BJ (cell line): ENCODE data around the gene RCAN2. TPM values are rescaled to one million over a fixed set of nuclear protein-coding genes. Genes with fewer than 3 reads are reported as not detected.

Source experiments
- CTCF ChIA-PET: fragments of 350-600 bp; formaldehyde crosslinking; extraction: SDS; loops from one replicate; lab custom pipeline; 2021; ENCODE audit warnings: antibody characterized with exemption, inconsistent platforms; lab: Yijun Ruan, JAX
- POLR2A ChIA-PET: fragments of 300-600 bp; sonication (Branson Sonifier 250); formaldehyde crosslinking; extraction: SDS; loops from one replicate; lab custom pipeline; 2021; ENCODE audit warnings: antibody characterized with exemption; lab: Charles Lee
- DNase-seq: peaks from one replicate; pipeline ENCODE4 v3.0.0-alpha.2; 2011; ENCODE audit warnings: low read depth
- H3K27me3 ChIP-seq: 2 replicates; pipeline ENCODE4 v1.6.0; 2011; ENCODE audit warnings: low read length; ENCODE audit not compliant: control insufficient read depth, insufficient read depth
- H3K36me3 ChIP-seq: 2 replicates; pipeline ENCODE4 v1.5.1; 2011; ENCODE audit warnings: low read length; ENCODE audit not compliant: control insufficient read depth, insufficient read depth
- H3K4me3 ChIP-seq: 2 replicates; pipeline ENCODE4 v1.5.1; 2011; ENCODE audit warnings: low read depth, mild to moderate bottlenecking, control low read depth, low read length
- CTCF ChIP-seq: IDR thresholded peaks from 2 replicates; pipeline ENCODE4 v1.5.1; 2011; ENCODE audit warnings: low read depth, mild to moderate bottlenecking, control low read depth, inconsistent platforms, low read length, moderate library complexity; ENCODE audit not compliant: insufficient read depth
- polyA plus RNA-seq: library from polyadenylated mRNA; depleted of rRNA; stranded (reverse); fragments of >200 nt; gene quantifications from 2 replicates; pipeline ENCODE4 v1.2.3, GENCODE V29; 2011; rRNA removed

Gene RCAN2
- polyA plus RNA-seq, 1 experiment: 5.9 TPM

GRCh38 chr6:46175446-46175845 lies 315.8 kb downstream of the RCAN2 start:
- Histone ChIP-seq H3K27me3 (peaks cover 9% of the 10 kb centered on the region), H3K36me3 (no peaks in the 10 kb centered on the region), H3K4me3 (no peak overlapping the region)
- ChIA-PET POLR2A (no interaction called here), CTCF (no interaction called here)
- DNase-seq: no peak
- TF ChIP-seq CTCF: no peak

GRCh38 chr6:46174904-46175303 lies 316.3 kb downstream of the RCAN2 start:
- TF ChIP-seq CTCF: no peak
- no peak for DNase-seq
- Histone ChIP-seq H3K36me3 (no peaks in the 10 kb centered on the region), H3K27me3 (peaks cover 11% of the 10 kb centered on the region), H3K4me3 (no peak overlapping the region)
- ChIA-PET CTCF (no interaction called here), POLR2A (no interaction called here)

- Histone ChIP-seq H3K4me3 (no peak overlapping the region), H3K36me3 (no peaks in the 10 kb centered on the region), H3K27me3 (peaks cover 11% of the 10 kb centered on the region)
- no peak for DNase-seq
- CTCF ChIA-PET: interaction anchor here (0.9 kb wide), 1 partner anchor 82 kb away, joined by 3 read pairs; no protein-coding TSS in a partner anchor
- no peak for TF ChIP-seq CTCF
- POLR2A ChIA-PET: no interaction called here
Measured at GRCh38 chr6:46172176-46172575, 319.1 kb downstream of the RCAN2 start.

Other genes starting within 250 kb of the RCAN2 start
- gene CYP39A1, start 161.4 kb upstream of the RCAN2 start, polyA plus RNA-seq: 0.05 TPM in 1 of 2 replicates, not detected in the other
- 1.6 and 3.9 TPM in 2 replicates for gene SLC25A27, start 161.5 kb upstream of the RCAN2 start, polyA plus RNA-seq
- gene TDRD6, start 196.4 kb upstream of the RCAN2 start, polyA plus RNA-seq: not detected in 2 replicates
- not detected in 2 replicates for gene PLA2G7, start 243.9 kb upstream of the RCAN2 start, polyA plus RNA-seq